B cell (primary cell): ENCODE data around the gene CEP43. TPM values are rescaled to one million over a fixed set of nuclear protein-coding genes. Genes with fewer than 3 reads are reported as not detected.
A peak's percentile ranks its signal among the peaks of the same experiment; 100 is the strongest.

Experiments used
- ATAC-seq: fragments of 200-7000 bp; cut with Tn5 transposase; one replicate; pipeline ENCODE4 v1.10.0; 2021; ENCODE audit warnings: low read depth, mild to moderate bottlenecking, moderate number of reproducible peaks, moderate library complexity
- CTCF ChIA-PET: fragments of 350-600 bp; sonication (Branson Sonifier 250); formaldehyde crosslinking; loops from one replicate; lab custom pipeline; 2021; ENCODE audit warnings: antibody characterized with exemption, inconsistent platforms; lab: Charles Lee
- POLR2A ChIA-PET: fragments of 350-600 bp; sonication (Branson Sonifier 250); formaldehyde crosslinking; loops from one replicate; lab custom pipeline; 2021; ENCODE audit warnings: antibody characterized with exemption; lab: Charles Lee
- DNase-seq: peaks from one replicate; pipeline ENCODE4 v3.0.0; 2013
- H2AFZ ChIP-seq: 2 replicates; pipeline ENCODE4 v1.6.1; 2012; ENCODE audit warnings: mild to moderate bottlenecking, low read depth, low read length; ENCODE audit not compliant: insufficient read depth, poor library complexity, severe bottlenecking
- H3K27ac ChIP-seq, 2 donors: 1 replicate in 1 of 2; 2 replicates in 1 of 2; pipeline ENCODE4 v1.5.1; 2012 to 2013; ENCODE audit warnings: low read length in 2 of 2, mild to moderate bottlenecking in 2 of 2, moderate library complexity in 1 of 2
- H3K27me3 ChIP-seq, 4 experiments: fragments of 200-600 bp in 1 of 4; sonication (generic) in 1 of 4; replicated peaks in 1 of 4; 1 replicate in 2 of 4; 2 replicates in 2 of 4; pipeline versions ENCODE4 v1.6.1 to v1.7.0; 2013 to 2016; ENCODE audit warnings: low read length in 3 of 4, mild to moderate bottlenecking in 2 of 4, mixed read lengths in 1 of 4, moderate library complexity in 1 of 4; ENCODE audit not compliant: insufficient read depth in 4 of 4, control insufficient read depth in 3 of 4; ENCODE audit errors: control extremely low read depth in 1 of 4
- H3K36me3 ChIP-seq, 2 experiments: replicated peaks in 1 of 2; 1 replicate in 1 of 2; 2 replicates in 1 of 2; pipeline versions ENCODE4 v1.6.1 to v1.7.1; 2013; ENCODE audit warnings: low read length in 1 of 2; ENCODE audit not compliant: insufficient read depth in 2 of 2, control insufficient read depth in 1 of 2; ENCODE audit errors: control extremely low read depth in 1 of 2, extremely low read depth in 1 of 2
- H3K4me1 ChIP-seq, 2 donors: fragments of 200-600 bp in 1 of 2; sonication (generic) in 1 of 2; 1 replicate in 1 of 2; 2 replicates in 1 of 2; pipeline versions ENCODE4 v1.5.1 to v1.6.1; 2013 to 2017; ENCODE audit warnings: low read length in 2 of 2; ENCODE audit not compliant: control insufficient read depth in 2 of 2, insufficient read depth in 2 of 2
- H3K4me2 ChIP-seq: replicated peaks from 2 replicates; pipeline ENCODE3; 2012; ENCODE audit warnings: mild to moderate bottlenecking, low read depth, low read length; ENCODE audit not compliant: poor library complexity, severe bottlenecking
- H3K4me3 ChIP-seq, 5 experiments: fragments of 200-600 bp in 1 of 5; sonication (generic) in 1 of 5; 1 replicate in 3 of 5; 2 replicates in 2 of 5; pipeline versions ENCODE4 v1.5.1 to v1.7.0; 2011 to 2016; ENCODE audit warnings: low read length in 4 of 5, mild to moderate bottlenecking in 4 of 5, low read depth in 2 of 5, control low read depth in 1 of 5, moderate library complexity in 1 of 5; ENCODE audit not compliant: insufficient read depth in 1 of 5; ENCODE audit errors: control extremely low read depth in 1 of 5, extremely low read depth in 1 of 5
- H3K79me2 ChIP-seq: fragments of 200-600 bp; sonication (generic); one replicate; pipeline ENCODE4 v1.6.0; 2016; ENCODE audit warnings: low read length; ENCODE audit not compliant: control insufficient read depth, insufficient read depth
- H3K9ac ChIP-seq: fragments of 200-600 bp; sonication (generic); 2 replicates; pipeline ENCODE4 v1.6.1; 2017; ENCODE audit warnings: mild to moderate bottlenecking, low read length, moderate library complexity
- H3K9me3 ChIP-seq, 3 donors: one replicate each; pipeline versions ENCODE4 v1.6.1 to v1.7.1; 2013; ENCODE audit warnings: low read length in 2 of 3; ENCODE audit not compliant: control insufficient read depth in 2 of 3, insufficient read depth in 1 of 3; ENCODE audit errors: control extremely low read depth in 1 of 3
- H4K20me1 ChIP-seq: 2 replicates; pipeline ENCODE4 v1.6.0; 2012; ENCODE audit warnings: mild to moderate bottlenecking, low read length; ENCODE audit not compliant: insufficient read depth, control insufficient read depth, poor library complexity, severe bottlenecking
- H3K27ac Mint-ChIP-seq: one replicate; pipeline ENCODE4 v1.8.0; 2021; ENCODE audit warnings: mixed read lengths
- H3K27me3 Mint-ChIP-seq: one replicate; pipeline ENCODE4 v1.8.0; 2021; ENCODE audit warnings: mixed read lengths
- H3K4me1 Mint-ChIP-seq: one replicate; pipeline ENCODE4 v1.8.0; 2021; ENCODE audit warnings: mixed read lengths
- H3K4me3 Mint-ChIP-seq: one replicate; pipeline ENCODE4 v1.8.0; 2021; ENCODE audit warnings: mixed read lengths
- H3K9me3 Mint-ChIP-seq: one replicate; pipeline ENCODE4 v1.8.0; 2022; ENCODE audit warnings: mixed read lengths; ENCODE audit not compliant: insufficient read depth
- EZH2 ChIP-seq: IDR thresholded peaks from 2 replicates; pipeline ENCODE4 v1.6.1; 2012; ENCODE audit warnings: borderline replicate concordance, low read depth, mild to moderate bottlenecking, moderate library complexity, low read length; ENCODE audit not compliant: insufficient read depth, poor library complexity, severe bottlenecking
- WGBS: methylation state at CpG from one replicate; pipeline ENCODE4 v1.1.5; 2013; ENCODE audit warnings: missing lambda C conversion rate; ENCODE audit not compliant: insufficient coverage; 5-methylcytosine and 5-hydroxymethylcytosine counted together
- intact Hi-C: fragments of 100-400 bp; cut with micrococcal nuclease; formaldehyde crosslinking; loops from one replicate; pipeline ENCODE4 v1.10.0; 2022
- polyA plus RNA-seq: library from polyadenylated mRNA; depleted of rRNA; stranded (reverse); fragments of >200 nt; gene quantifications from 2 replicates; pipeline ENCODE4 v1.2.3, GENCODE V29; 2012
- total RNA-seq, 2 donors: library from RNA; stranded (reverse); fragments of 120-200 nt in 1 of 2; gene quantifications; 1 replicate in 1 of 2; 2 replicates in 1 of 2; pipeline versions ENCODE4 v1.2.3 to v1.2.4, GENCODE V29; 2013 to 2022
- TF ChIP-seq, protein P1 (sequence below): fragments of 200-600 bp; IDR thresholded peaks from one replicate; pipeline ENCODE4 v1.8.0; 2022; ENCODE audit warnings: antibody characterized with exemption, mild to moderate bottlenecking

CEP43 gene
- total and polyA plus RNA-seq, 2 donors (not counting 1 experiment from before 2014, with no cell fraction given): 10.1 to 39.7 TPM

DNA sequence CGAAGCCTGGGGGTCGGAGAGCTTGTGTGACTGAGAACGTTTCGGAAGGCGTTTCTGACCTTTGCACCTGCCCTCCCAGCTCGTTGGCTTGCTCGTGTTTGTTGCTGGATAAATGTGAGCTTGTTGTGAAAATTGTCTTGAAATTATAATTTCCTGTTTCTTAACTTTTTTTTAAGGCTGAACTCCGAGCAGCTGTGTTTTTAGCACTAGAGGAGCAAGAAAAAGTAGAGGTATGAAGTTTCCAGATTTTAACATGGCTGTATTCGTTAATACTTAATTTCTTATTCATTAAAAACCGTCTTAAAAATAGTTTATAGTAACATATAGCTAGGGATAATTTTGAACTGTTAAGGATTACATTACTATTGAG lies 672 bp downstream of the CEP43 start:
- Histone ChIP-seq H3K79me2 (peaks cover 64% of the 10 kb centered on the region), H4K20me1 (no peaks in the 10 kb centered on the region), H3K27ac (peak overlapping the region in 1 of 2 donors; percentile 83), H3K36me3 (peaks cover 0 to 15% of the 10 kb centered on the region in 2 experiments), H2AFZ (peak overlapping the region; percentile 99), H3K9ac (peak overlapping the region; percentile 93), H3K27me3 (no peaks in the 10 kb centered on the region), H3K4me2 (peak overlapping the region; percentile 99), H3K4me1 (peaks cover 21 to 23% of the 10 kb centered on the region in 2 donors), H3K9me3 (no peaks in the 10 kb centered on the region), H3K4me3 (peak overlapping the region; percentile 69 to 95 (median 90))
- no peak for ATAC-seq
- Mint-ChIP-seq H3K27ac (peak overlapping the region; percentile 63), H3K27me3 (no peaks in the 10 kb centered on the region), H3K4me3 (peak overlapping the region; percentile 76), H3K4me1 (peaks cover 29% of the 10 kb centered on the region), H3K9me3 (no peaks in the 10 kb centered on the region)
- POLR2A ChIA-PET: interaction anchor here (0.7 to 1.9 kb wide), 5 partner anchors 10 to 138 kb away, joined by 3 to 9 read pairs (median 4); no protein-coding TSS in a partner anchor
- intact Hi-C loops: loop anchor here (1.0 to 5.0 kb wide), 8 partner anchors 41 to 373 kb away; partner anchors contain the start of gene RPS6KA2
- no peak for DNase-seq
- CTCF ChIA-PET: interaction anchor here (0.6 to 5.5 kb wide), 11 partner anchors 10 to 213 kb away, joined by 3 to 75 read pairs (median 5); partner anchors contain the start of genes CCR6 and RNASET2
- WGBS: 0% methylated on average over 6 of the region's 10 CpGs
- no peak for TF ChIP-seq EZH2
- TF ChIP-seq, protein P1, sequence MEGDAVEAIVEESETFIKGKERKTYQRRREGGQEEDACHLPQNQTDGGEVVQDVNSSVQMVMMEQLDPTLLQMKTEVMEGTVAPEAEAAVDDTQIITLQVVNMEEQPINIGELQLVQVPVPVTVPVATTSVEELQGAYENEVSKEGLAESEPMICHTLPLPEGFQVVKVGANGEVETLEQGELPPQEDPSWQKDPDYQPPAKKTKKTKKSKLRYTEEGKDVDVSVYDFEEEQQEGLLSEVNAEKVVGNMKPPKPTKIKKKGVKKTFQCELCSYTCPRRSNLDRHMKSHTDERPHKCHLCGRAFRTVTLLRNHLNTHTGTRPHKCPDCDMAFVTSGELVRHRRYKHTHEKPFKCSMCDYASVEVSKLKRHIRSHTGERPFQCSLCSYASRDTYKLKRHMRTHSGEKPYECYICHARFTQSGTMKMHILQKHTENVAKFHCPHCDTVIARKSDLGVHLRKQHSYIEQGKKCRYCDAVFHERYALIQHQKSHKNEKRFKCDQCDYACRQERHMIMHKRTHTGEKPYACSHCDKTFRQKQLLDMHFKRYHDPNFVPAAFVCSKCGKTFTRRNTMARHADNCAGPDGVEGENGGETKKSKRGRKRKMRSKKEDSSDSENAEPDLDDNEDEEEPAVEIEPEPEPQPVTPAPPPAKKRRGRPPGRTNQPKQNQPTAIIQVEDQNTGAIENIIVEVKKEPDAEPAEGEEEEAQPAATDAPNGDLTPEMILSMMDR: no peak

- ATAC-seq (no peak), DNase-seq (no peak)
- no CpG with 5 or more reads among the region's 2 CpGs for WGBS
- Histone ChIP-seq H3K4me1 (peaks cover 21 to 23% of the 10 kb centered on the region in 2 donors), H2AFZ (no peak overlapping the region), H3K4me2 (peak overlapping the region; percentile 99), H3K27me3 (no peaks in the 10 kb centered on the region), H3K36me3 (peaks cover 0 to 21% of the 10 kb centered on the region in 2 experiments), H3K4me3 (no peak overlapping the region), H3K9me3 (no peaks in the 10 kb centered on the region), H3K9ac (no peak overlapping the region), H4K20me1 (no peaks in the 10 kb centered on the region), H3K27ac (no peak overlapping the region), H3K79me2 (peaks cover 65% of the 10 kb centered on the region)
- H3K27ac Mint-ChIP-seq: peak overlapping the region; percentile 68
- no peaks in the 10 kb centered on the region for H3K9me3 Mint-ChIP-seq
- no peaks in the 10 kb centered on the region for H3K27me3 Mint-ChIP-seq
- POLR2A ChIA-PET: no interaction called here
- TF ChIP-seq EZH2: no peak
- TF ChIP-seq, protein P1: no peak
- H3K4me3 Mint-ChIP-seq: peak overlapping the region; percentile 76
- peaks cover 29% of the 10 kb centered on the region for H3K4me1 Mint-ChIP-seq
- intact Hi-C loops: no loop called here
- CTCF ChIA-PET: interaction anchor here (1.9 to 5.5 kb wide), 4 partner anchors 11 to 140 kb away, joined by 10 to 75 read pairs (median 22); partner anchors contain the start of gene CCR6
Measured at GRCh38 chr6:167000759-167001158, 1.6 kb downstream of the CEP43 start.
